Cerebellar nuclear complex (tissue), 1 donor: Measurements from ENCODE around the gene ULK4.
"Not testable (repeated sequence)": the region's sequence is repeated elsewhere in the genome, so short reads cannot be mapped to it uniquely, and the experiment has no call there.

Experiments used
- DNase-seq, 2 experiments: peaks; one replicate each; lab custom pipeline; 2025; lab: John Stamatoyannopoulos, UW

ULK4 gene

GRCh38 chr3:41579861-41580260 is 382.0 kb downstream of the ULK4 start:
- DNase-seq: no peak

- DNase-seq: no peak
These were observed 383.1 kb downstream of the ULK4 start for GRCh38 chr3:41578798-41579197.

GRCh38 chr3:41575724-41576123 is 386.2 kb downstream of the ULK4 start:
- DNase-seq: peak; percentile 83 to 85

GRCh38 chr3:41574900-41575299 is 387.0 kb downstream of the ULK4 start:
- DNase-seq: no peak

GRCh38 chr3:41573591-41573990 is 388.3 kb downstream of the ULK4 start:
- no peak for DNase-seq

GRCh38 chr3:41572092-41572491 is 389.8 kb downstream of the ULK4 start:
- DNase-seq: no peak

GRCh38 chr3:41569632-41570305 is 392.1 kb downstream of the ULK4 start:
- DNase-seq: no peak

- DNase-seq: no peak
These were observed 395.9 kb downstream of the ULK4 start for GRCh38 chr3:41565948-41566514.

GRCh38 chr3:41565003-41565402 is 396.9 kb downstream of the ULK4 start:
- DNase-seq: no peak

- DNase-seq: not testable (repeated sequence)
These were observed 405.7 kb downstream of the ULK4 start for GRCh38 chr3:41556245-41556644.

GRCh38 chr3:41532976-41533375 is 428.9 kb downstream of the ULK4 start:
- no peak for DNase-seq

GRCh38 chr3:41526995-41527573 is 434.8 kb downstream of the ULK4 start:
- no peak for DNase-seq

- DNase-seq: no peak
These were observed 436.4 kb downstream of the ULK4 start for GRCh38 chr3:41525303-41526064.

GRCh38 chr3:41523897-41524296 is 438.0 kb downstream of the ULK4 start:
- no peak for DNase-seq

- DNase-seq: no peak
These were observed 439.3 kb downstream of the ULK4 start for GRCh38 chr3:41522612-41523011.

GRCh38 chr3:41521010-41521655 is 440.8 kb downstream of the ULK4 start:
- DNase-seq: no peak

GRCh38 chr3:41519746-41520145 is 442.2 kb downstream of the ULK4 start:
- no peak for DNase-seq

- no peak for DNase-seq
These were observed 443.3 kb downstream of the ULK4 start for GRCh38 chr3:41518626-41519025.

- no peak for DNase-seq
These were observed 453.7 kb downstream of the ULK4 start for GRCh38 chr3:41508063-41508696.

GRCh38 chr3:41507336-41508062 is 454.4 kb downstream of the ULK4 start:
- DNase-seq: no peak

GRCh38 chr3:41503998-41504623 is 457.8 kb downstream of the ULK4 start:
- no peak for DNase-seq
